H1 (cell line): ENCODE results near the gene ULK3. TPM values are rescaled to one million over a fixed set of nuclear protein-coding genes. Genes with fewer than 3 reads are reported as not detected.

ENCODE experiments used
- CTCF ChIA-PET: fragments of 300-600 bp; sonication (Branson Sonifier 250); formaldehyde crosslinking; loops from one replicate; lab custom pipeline; 2021; ENCODE audit not compliant: partially characterized antibody; lab: Charles Lee
- POLR2A ChIA-PET: fragments of 300-600 bp; sonication (Branson Sonifier 250); formaldehyde crosslinking; loops from one replicate; lab custom pipeline; 2021; ENCODE audit warnings: inconsistent platforms; ENCODE audit not compliant: partially characterized antibody; lab: Charles Lee
- DNase-seq, 2 experiments: peaks; one replicate each; pipeline versions ENCODE4 v3.0.0 to v3.0.0-alpha.2; 2010 to 2022; ENCODE audit warnings: low spot score in 2 of 2, low read depth in 1 of 2, mixed read lengths in 1 of 2
- FAIRE-seq: peaks from 2 replicates; lab custom pipeline; 2011; peaks lifted over from hg19 to GRCh38; lab: Jason Lieb, UNC
- H2AFZ ChIP-seq: 2 replicates; pipeline ENCODE4 v1.8.1; 2012; ENCODE audit warnings: low read length, inconsistent platforms
- H2AK5ac ChIP-seq: 2 replicates; pipeline ENCODE4 v1.6.1; 2013; ENCODE audit warnings: low read depth, low read length
- H2BK120ac ChIP-seq: replicated peaks from 2 replicates; pipeline ENCODE3; 2013; ENCODE audit warnings: low read depth, low read length, inconsistent platforms
- H2BK12ac ChIP-seq: 2 replicates; pipeline ENCODE4 v1.6.1; 2013; ENCODE audit warnings: low read depth, low read length
- H2BK15ac ChIP-seq: 2 replicates; pipeline ENCODE4 v1.6.1; 2013; ENCODE audit warnings: low read length
- H2BK20ac ChIP-seq: 2 replicates; pipeline ENCODE4 v1.6.1; 2013; ENCODE audit warnings: low read length
- H2BK5ac ChIP-seq: 2 replicates; pipeline ENCODE4 v1.6.1; 2013; ENCODE audit warnings: low read depth, low read length
- H3K14ac ChIP-seq: 2 replicates; pipeline ENCODE4 v1.6.1; 2013; ENCODE audit warnings: inconsistent platforms; ENCODE audit not compliant: insufficient read length
- H3K18ac ChIP-seq: 2 replicates; pipeline ENCODE4 v1.6.1; 2013; ENCODE audit warnings: low read length; ENCODE audit errors: extremely low read depth
- H3K23ac ChIP-seq: 2 replicates; pipeline ENCODE4 v1.6.1; 2013; ENCODE audit warnings: inconsistent platforms; ENCODE audit not compliant: insufficient read length
- H3K23me2 ChIP-seq: 2 replicates; pipeline ENCODE4 v1.6.1; 2013; ENCODE audit warnings: low read depth, low read length
- H3K27ac ChIP-seq: 2 replicates; pipeline ENCODE4 v1.6.1; 2011; ENCODE audit warnings: low read depth, low read length, inconsistent platforms
- H3K27me3 ChIP-seq, 4 experiments: replicated peaks in 1 of 4; 1 replicate in 1 of 4; 2 replicates in 3 of 4; pipeline versions ENCODE4 v1.6.1 to v1.8.1; 2011 to 2013; ENCODE audit warnings: low read length in 3 of 4, mild to moderate bottlenecking in 3 of 4, inconsistent platforms in 2 of 4, mixed read lengths in 2 of 4, moderate library complexity in 1 of 4; ENCODE audit not compliant: control insufficient read depth in 3 of 4, insufficient read depth in 3 of 4; ENCODE audit errors: extremely low read depth in 1 of 4
- H3K36me3 ChIP-seq, 4 experiments: 2 replicates each; pipeline versions ENCODE4 v1.6.1 to v1.8.1; 2011 to 2013; ENCODE audit warnings: mild to moderate bottlenecking in 4 of 4, low read length in 3 of 4, moderate library complexity in 2 of 4, control low read depth in 1 of 4, inconsistent platforms in 1 of 4; ENCODE audit not compliant: insufficient read depth in 4 of 4, control insufficient read depth in 2 of 4
- H3K4ac ChIP-seq: replicated peaks from 2 replicates; pipeline ENCODE3; 2013; ENCODE audit warnings: low read length, low read depth, mixed read lengths, inconsistent platforms; ENCODE audit not compliant: insufficient read length
- H3K4me1 ChIP-seq, 4 experiments: replicated peaks in 1 of 4; 1 replicate in 1 of 4; 2 replicates in 3 of 4; pipeline versions ENCODE4 v1.6.1 to v1.8.1; 2011 to 2013; ENCODE audit warnings: low read length in 3 of 4, inconsistent platforms in 2 of 4, mixed read lengths in 1 of 4; ENCODE audit not compliant: insufficient read depth in 4 of 4, control insufficient read depth in 3 of 4
- H3K4me2 ChIP-seq, 2 experiments: 2 replicates each; pipeline versions ENCODE4 v1.6.1 to v1.8.1; 2011 to 2013; ENCODE audit warnings: low read depth in 2 of 2, low read length in 2 of 2, control low read depth in 1 of 2, inconsistent platforms in 1 of 2, mild to moderate bottlenecking in 1 of 2; ENCODE audit not compliant: insufficient read depth in 1 of 2
- H3K4me3 ChIP-seq, 4 experiments: fragments of 200-600, 300-600 bp in 1 of 4; sonication (generic), shearing (Covaris generic), sonication (Bioruptor Twin) in 1 of 4; 2 replicates each; pipeline versions ENCODE4 v1.5.1 to v1.8.1; 2011 to 2016; ENCODE audit warnings: low read length in 4 of 4, low read depth in 3 of 4, control low read depth in 2 of 4, inconsistent platforms in 2 of 4, mild to moderate bottlenecking in 2 of 4, mixed read lengths in 1 of 4, moderate library complexity in 1 of 4; ENCODE audit not compliant: insufficient read depth in 2 of 4; ENCODE audit errors: extremely low read depth in 1 of 4
- H3K56ac ChIP-seq: replicated peaks from 2 replicates; pipeline ENCODE3; 2013; ENCODE audit warnings: low read depth, mild to moderate bottlenecking, mixed read lengths, low read length, inconsistent platforms; ENCODE audit not compliant: insufficient read length
- H3K79me1 ChIP-seq: 2 replicates; pipeline ENCODE4 v1.6.1; 2013; ENCODE audit warnings: low read depth, low read length, control low read depth
- H3K79me2 ChIP-seq, 2 experiments: 2 replicates each; pipeline versions ENCODE4 v1.6.1 to v1.8.1; 2012 to 2013; ENCODE audit warnings: low read length in 2 of 2, mild to moderate bottlenecking in 2 of 2, inconsistent platforms in 1 of 2; ENCODE audit not compliant: insufficient read depth in 2 of 2, control insufficient read depth in 1 of 2
- H3K9ac ChIP-seq, 4 experiments: replicated peaks in 1 of 4; 1 replicate in 1 of 4; 2 replicates in 3 of 4; pipeline versions ENCODE4 v1.6.1 to v1.8.1; 2011 to 2013; ENCODE audit warnings: low read depth in 3 of 4, low read length in 3 of 4, control low read depth in 2 of 4, mild to moderate bottlenecking in 2 of 4, moderate library complexity in 2 of 4, inconsistent platforms in 1 of 4; ENCODE audit errors: extremely low read depth in 1 of 4
- H3K9me3 ChIP-seq, 2 experiments: 2 replicates each; pipeline versions ENCODE4 v1.6.1 to v1.8.1; 2012 to 2013; ENCODE audit warnings: mild to moderate bottlenecking in 2 of 2, moderate library complexity in 2 of 2, control low read depth in 1 of 2, inconsistent platforms in 1 of 2, low read depth in 1 of 2, low read length in 1 of 2, mixed read lengths in 1 of 2; ENCODE audit not compliant: insufficient read depth in 2 of 2
- H4K20me1 ChIP-seq, 2 experiments: replicated peaks in 1 of 2; 2 replicates each; pipeline versions ENCODE3 to v1.8.1; 2011 to 2013; ENCODE audit warnings: inconsistent platforms in 2 of 2, low read length in 2 of 2, mild to moderate bottlenecking in 1 of 2; ENCODE audit not compliant: insufficient read depth in 2 of 2, control insufficient read depth in 1 of 2
- H4K5ac ChIP-seq: 2 replicates; pipeline ENCODE4 v1.6.1; 2013; ENCODE audit warnings: low read length, low read depth, mixed read lengths, inconsistent platforms; ENCODE audit not compliant: insufficient read length
- H4K8ac ChIP-seq: 2 replicates; pipeline ENCODE4 v1.8.0; 2013; ENCODE audit warnings: mild to moderate bottlenecking, moderate library complexity, low read length, inconsistent platforms; ENCODE audit not compliant: insufficient read depth; ENCODE audit errors: extremely low read depth
- H4K91ac ChIP-seq: replicated peaks from 2 replicates; pipeline ENCODE3; 2013; ENCODE audit warnings: low read length, mixed read lengths, inconsistent platforms; ENCODE audit not compliant: insufficient read length
- BRCA1 ChIP-seq: IDR thresholded peaks from 2 replicates; pipeline ENCODE4 v1.6.1; 2012; ENCODE audit warnings: low read depth, low read length, improper control_type of control experiment
- CHD1 ChIP-seq: IDR thresholded peaks from 2 replicates; pipeline ENCODE4 v1.6.1; 2012; ENCODE audit warnings: low read depth, low read length, improper control_type of control experiment
- CREB1 ChIP-seq: IDR thresholded peaks from 2 replicates; pipeline ENCODE4 v1.6.1; 2012; ENCODE audit warnings: inconsistent platforms
- E2F6 ChIP-seq: IDR thresholded peaks from 2 replicates; pipeline ENCODE4 v1.6.1; 2012; ENCODE audit warnings: inconsistent platforms
- GABPA ChIP-seq: IDR thresholded peaks from 2 replicates; pipeline ENCODE4 v1.6.1; 2011; ENCODE audit warnings: mild to moderate bottlenecking, low read length, moderate library complexity, borderline replicate concordance; ENCODE audit not compliant: insufficient read depth
- HDAC6 ChIP-seq: IDR thresholded peaks from one replicate; pipeline ENCODE4 v1.7.1; 2012; ENCODE audit warnings: low read depth, mild to moderate bottlenecking, inconsistent platforms, low read length, moderate library complexity
- JUND ChIP-seq: IDR thresholded peaks from 2 replicates; pipeline ENCODE4 v1.6.1; 2011; ENCODE audit warnings: mild to moderate bottlenecking, improper control_type of control experiment, low read length
- KDM5A ChIP-seq: fragments of 200-600 bp; IDR thresholded peaks from 2 replicates; pipeline ENCODE4 v1.7.1; 2012; ENCODE audit warnings: mild to moderate bottlenecking, low read length, inconsistent platforms, mixed read lengths
- MAFK ChIP-seq: IDR thresholded peaks from 2 replicates; pipeline ENCODE4 v1.6.1; 2012; ENCODE audit warnings: low read depth, mild to moderate bottlenecking, improper control_type of control experiment, low read length
- RAD21 ChIP-seq, 2 experiments: IDR thresholded peaks in 1 of 2; conservative IDR thresholded peaks in 1 of 2; 2 replicates each; pipeline ENCODE4 v1.6.1; 2011; ENCODE audit warnings: low read depth in 2 of 2, low read length in 2 of 2, improper control_type of control experiment in 1 of 2, inconsistent platforms in 1 of 2, mild to moderate bottlenecking in 1 of 2, moderate library complexity in 1 of 2
- SP4 ChIP-seq: IDR thresholded peaks from 2 replicates; pipeline ENCODE4 v1.6.1; 2012; ENCODE audit warnings: low read length, inconsistent platforms
- SUZ12 ChIP-seq: fragments of 200-600 bp; sonication (generic); IDR thresholded peaks from 2 replicates; pipeline ENCODE4 v1.6.1; 2012; ENCODE audit warnings: mild to moderate bottlenecking, inconsistent platforms, low read length, moderate library complexity, mixed read lengths
- TAF7 ChIP-seq: optimal IDR thresholded peaks from 2 replicates; pipeline ENCODE3; 2011; ENCODE audit warnings: low read depth, mild to moderate bottlenecking, inconsistent platforms, low read length, moderate library complexity, borderline replicate concordance
- TCF12 ChIP-seq: IDR thresholded peaks from 2 replicates; pipeline ENCODE4 v1.6.1; 2011; ENCODE audit warnings: low read depth, mild to moderate bottlenecking, low read length
- TEAD4 ChIP-seq: IDR thresholded peaks from 2 replicates; pipeline ENCODE4 v1.6.1; 2012; ENCODE audit warnings: low read depth, low read length, inconsistent platforms, mixed read lengths
- WGBS, 2 experiments: shearing (Covaris generic) in 1 of 2; methylation state at CpG; one replicate each; pipeline versions ENCODE4 v1.1.6 to v1.1.7; 2013 to 2015; ENCODE audit warnings: low lambda C conversion rate in 2 of 2, mixed read lengths in 2 of 2, inconsistent platforms in 1 of 2, low coverage in 1 of 2, missing lambda C conversion rate in 1 of 2; ENCODE audit not compliant: insufficient replicate concordance in 2 of 2, insufficient coverage in 1 of 2, insufficient read length in 1 of 2; ENCODE audit errors: extremely low coverage in 1 of 2, missing lambda C conversion rate in 1 of 2; 5-methylcytosine and 5-hydroxymethylcytosine counted together
- polyA plus RNA-seq, 7 experiments: library from polyadenylated mRNA; depleted of rRNA in 3 of 7; stranded (reverse) in 5 of 7; unstranded in 2 of 7; fragments of >200 nt in 5 of 7; fragments of 200-250 nt in 2 of 7; gene quantifications; 1 replicate in 5 of 7; 2 replicates in 1 of 7; 4 replicates in 1 of 7; pipeline versions ENCODE4 v1.2.1 to v1.2.3, GENCODE V29; 2011 to 2013; ENCODE audit warnings: missing spikeins in 2 of 7, mixed read lengths in 2 of 7
- total RNA-seq: library from RNA; stranded (reverse); fragmentation: NEBNext Ultra II Directional; extraction: Animal tissue kit (Norgen Biotek cat#: 25700); gene quantifications from 2 replicates; pipeline ENCODE4 v1.2.1, GENCODE V29; 2021

Gene ULK3
- total and polyA plus RNA-seq, 2 of the 8 experiments (the other 6 are each of a cell fraction or from before 2014, with no cell fraction given), result 27.1 to 34.4 TPM

GRCh38 chr15:74809956-74810355, 33.0 kb downstream of the ULK3 start:
- Histone ChIP-seq H3K36me3 (no peaks in the 10 kb centered on the region), H3K9ac (no peak overlapping the region), H3K4ac (no peak overlapping the region), H3K79me2 (no peaks in the 10 kb centered on the region), H4K8ac (no peak overlapping the region), H3K9me3 (no peaks in the 10 kb centered on the region), H2BK15ac (no peak overlapping the region), H3K14ac (no peak overlapping the region), H3K4me1 (peaks cover 0 to 2% (median 1%) of the 10 kb centered on the region in 4 experiments; a peak in 2 of 7 replicates), H3K27ac (no peak overlapping the region), H3K4me3 (no peak overlapping the region), H4K91ac (no peak overlapping the region), H4K20me1 (no peaks in the 10 kb centered on the region), H3K18ac (no peak overlapping the region), H3K27me3 (no peaks in the 10 kb centered on the region), H2AFZ (no peak overlapping the region), H2BK20ac (no peak overlapping the region), H3K23ac (no peak overlapping the region), H2BK12ac (no peak overlapping the region), H2AK5ac (no peak overlapping the region), H3K56ac (no peak overlapping the region), H2BK120ac (no peak overlapping the region), H2BK5ac (no peak overlapping the region), H3K23me2 (no peaks in the 10 kb centered on the region), H3K79me1 (no peaks in the 10 kb centered on the region), H4K5ac (no peak overlapping the region), H3K4me2 (no peak overlapping the region)
- ChIA-PET POLR2A (interaction anchor here (0.9 to 2.8 kb wide), 4 partner anchors 10 to 192 kb away, joined by 4 to 10 read pairs (median 6); partner anchors contain the start of gene CPLX3), CTCF (interaction anchor here (0.9 to 10.2 kb wide), 16 partner anchors 9 to 178 kb away, joined by 3 to 113 read pairs (median 8); partner anchors contain the start of gene CPLX3)
- WGBS, 2 experiments, result 85% methylated on average over 3 of the region's 3 CpGs; no CpG with 5 or more reads in 1 of the 2 experiments
- FAIRE-seq (no peak), DNase-seq (no peak)
- TF ChIP-seq TCF12, result no peak
- no peak for TF ChIP-seq JUND
- no peak for TF ChIP-seq TEAD4
- TF ChIP-seq RAD21 (IDR thresholded peaks at IDR 0.05 in 1 of 2, conservative IDR thresholded peaks at IDR 0.05 in 1 of 2; ENCODE audit: low read depth in 2 of 2, low read length in 2 of 2), result no peak
- no peak for TF ChIP-seq CREB1
- no peak for TF ChIP-seq E2F6
- TF ChIP-seq SUZ12, result no peak
- no peak for TF ChIP-seq BRCA1
- TF ChIP-seq MAFK, result no peak
- no peak for TF ChIP-seq GABPA
- no peak for TF ChIP-seq TAF7
- no peak for TF ChIP-seq KDM5A
- no peak for TF ChIP-seq SP4
- TF ChIP-seq CHD1, result no peak
- no peak for TF ChIP-seq HDAC6
